GM19395 (cell line): Measurements from ENCODE around the gene SLCO4A1.

Source experiments
- ATAC-seq: cut with Tn5 transposase; IDR thresholded peaks from one replicate; pipeline ENCODE4 v1.9.1; 2021; ENCODE audit warnings: mild to moderate bottlenecking, moderate library complexity; ENCODE audit not compliant: unreplicated experiment

Gene SLCO4A1

DNA sequence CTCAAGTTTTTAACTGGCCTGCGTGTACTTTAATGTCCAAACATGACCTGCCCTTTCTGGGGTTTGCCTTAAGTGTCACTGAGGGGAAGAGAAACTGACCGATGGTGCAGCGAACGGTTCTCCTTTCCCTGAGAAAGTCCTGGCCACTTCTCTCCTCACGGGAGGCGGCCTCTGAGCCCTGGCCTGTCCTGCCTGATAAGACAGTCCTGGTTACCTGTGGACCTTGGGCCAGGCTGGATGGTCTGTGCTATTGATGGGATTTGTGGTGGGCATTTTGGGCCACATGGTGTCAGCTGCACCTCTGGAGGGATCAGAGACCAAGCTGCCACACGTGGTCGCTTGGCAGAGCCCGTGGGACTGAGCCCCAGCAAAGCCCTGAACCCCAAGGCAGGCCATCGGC is 54.7 kb downstream of the SLCO4A1 start:
- no peak for ATAC-seq

DNA sequence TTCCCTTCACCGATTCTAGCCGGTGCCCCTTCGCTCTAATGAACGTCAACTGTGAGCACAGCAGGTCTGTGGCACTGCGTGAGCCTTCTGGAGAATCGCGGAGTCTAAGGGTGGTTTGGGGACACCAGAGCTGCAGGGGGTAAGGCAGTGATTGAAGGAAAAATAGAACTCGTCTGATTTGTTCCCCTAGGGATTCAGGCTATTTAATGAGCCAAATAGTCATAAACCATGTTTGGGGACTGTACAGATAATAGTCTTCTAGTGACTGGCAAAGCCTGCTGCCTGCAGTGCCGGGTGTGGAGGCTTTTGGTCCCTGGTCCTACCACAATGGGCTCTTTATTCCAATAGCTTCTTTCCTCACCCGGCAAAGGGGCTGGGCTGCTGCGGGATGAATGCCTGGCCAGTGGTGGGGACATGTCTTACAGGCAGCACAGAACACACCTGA is 55.2 kb downstream of the SLCO4A1 start:
- ATAC-seq, result no peak

DNA sequence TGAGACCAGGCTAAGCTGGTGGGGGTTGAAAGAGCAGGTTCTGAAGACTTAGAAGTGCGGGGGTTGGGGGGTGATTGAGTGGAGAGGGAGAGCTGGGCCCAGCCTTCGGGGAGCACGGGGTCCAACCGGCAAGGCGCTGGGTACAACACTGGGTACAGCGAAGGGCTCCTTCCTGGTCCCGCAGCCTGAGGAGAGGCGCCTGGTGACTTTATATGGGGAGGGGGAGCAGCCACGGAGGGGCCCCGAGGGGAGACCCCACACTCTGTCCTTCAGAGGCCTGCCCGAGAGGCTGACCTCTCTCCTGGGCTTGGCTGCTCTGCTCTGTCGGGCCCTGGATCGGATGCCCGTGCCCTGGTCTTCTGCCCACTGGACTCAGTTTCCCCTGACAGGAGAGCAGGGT is 55.9 kb downstream of the SLCO4A1 start:
- ATAC-seq, result no peak

- no peak for ATAC-seq
These were observed 57.0 kb downstream of the SLCO4A1 start for GRCh38 chr20:62699296-62699695.

- no peak for ATAC-seq
These were observed 57.4 kb downstream of the SLCO4A1 start for GRCh38 chr20:62699741-62700140.

DNA sequence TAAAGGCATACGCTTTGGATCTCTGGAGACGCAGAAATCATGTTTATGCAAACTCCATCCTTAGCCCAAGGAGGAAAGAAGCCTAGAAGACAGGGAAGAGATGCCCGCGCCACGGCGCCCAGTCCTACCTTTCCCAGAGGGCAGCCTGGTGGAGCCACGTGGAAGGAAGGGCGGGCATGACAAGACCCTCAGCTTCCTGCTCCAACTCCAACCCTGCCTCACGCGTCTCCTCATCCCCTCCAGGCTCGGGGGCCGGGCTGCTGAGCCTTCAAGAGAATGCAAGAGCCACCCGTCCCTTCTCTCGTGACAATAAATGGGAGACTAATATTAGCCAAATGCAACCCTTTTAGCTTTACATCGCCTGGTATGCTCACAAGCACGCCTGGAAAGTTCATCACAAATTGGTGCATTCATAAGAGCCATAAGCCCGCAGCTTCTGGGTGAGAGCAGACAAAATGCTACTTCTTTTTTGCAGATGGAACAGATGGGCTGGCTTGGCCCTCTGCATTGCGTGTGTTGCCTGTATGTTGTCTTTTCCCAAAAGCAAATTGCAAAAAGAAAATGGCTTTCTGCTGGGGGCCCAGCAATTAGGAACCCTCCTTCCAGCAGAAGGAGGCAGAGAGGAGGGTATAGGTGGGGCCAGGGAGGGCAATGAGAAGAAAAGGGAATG is 58.1 kb downstream of the SLCO4A1 start:
- ATAC-seq, result no peak

DNA sequence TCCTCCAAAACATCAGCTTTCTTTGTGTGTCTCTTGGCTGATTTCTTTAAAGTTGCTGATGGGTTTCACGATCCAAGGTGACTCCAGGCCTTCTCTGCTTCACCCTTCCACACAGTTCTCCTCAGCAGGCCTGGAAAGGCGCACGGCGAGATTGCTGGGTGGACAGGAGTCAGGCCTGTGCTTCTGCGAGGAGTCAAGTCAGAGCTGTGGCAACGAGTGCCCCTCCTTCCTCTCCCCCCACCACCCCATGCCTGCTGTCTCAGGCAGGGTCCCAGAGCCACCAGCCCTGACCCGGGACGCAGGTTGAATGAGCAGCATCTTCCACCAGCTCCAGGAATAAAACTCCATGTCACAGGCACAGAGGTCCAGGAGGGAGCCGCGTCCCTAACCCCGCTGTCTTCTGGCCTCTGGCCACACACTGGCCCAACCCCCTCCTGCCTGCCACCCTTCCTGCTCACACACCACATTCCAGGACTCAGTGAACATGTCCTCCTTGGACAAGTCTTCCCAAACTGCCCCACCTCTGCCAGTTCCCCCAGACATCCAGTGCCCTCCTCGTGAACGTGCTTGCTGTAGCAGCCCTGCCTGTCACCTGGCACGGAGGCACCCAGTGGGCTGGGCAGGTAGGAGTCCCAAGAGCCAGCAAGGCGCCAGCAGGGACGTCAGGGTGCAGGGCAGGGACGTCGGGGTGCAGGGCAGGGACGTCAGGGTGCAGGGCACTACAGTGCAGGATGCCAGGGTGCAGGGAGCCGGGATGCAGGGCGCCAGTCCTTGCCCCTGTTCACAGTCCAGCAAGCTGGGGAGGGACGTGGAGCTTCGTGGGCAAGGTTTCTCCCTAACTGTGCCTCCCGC is 59.1 kb downstream of the SLCO4A1 start:
- ATAC-seq, result no peak

GRCh38 chr20:62702013-62702300 is 59.7 kb downstream of the SLCO4A1 start:
- ATAC-seq, result no peak

GRCh38 chr20:62702895-62703852 is 60.9 kb downstream of the SLCO4A1 start:
- no peak for ATAC-seq

- no peak for ATAC-seq
These were observed 61.5 kb downstream of the SLCO4A1 start for GRCh38 chr20:62703853-62704228.

GRCh38 chr20:62704341-62704948 is 62.1 kb downstream of the SLCO4A1 start:
- no peak for ATAC-seq

DNA sequence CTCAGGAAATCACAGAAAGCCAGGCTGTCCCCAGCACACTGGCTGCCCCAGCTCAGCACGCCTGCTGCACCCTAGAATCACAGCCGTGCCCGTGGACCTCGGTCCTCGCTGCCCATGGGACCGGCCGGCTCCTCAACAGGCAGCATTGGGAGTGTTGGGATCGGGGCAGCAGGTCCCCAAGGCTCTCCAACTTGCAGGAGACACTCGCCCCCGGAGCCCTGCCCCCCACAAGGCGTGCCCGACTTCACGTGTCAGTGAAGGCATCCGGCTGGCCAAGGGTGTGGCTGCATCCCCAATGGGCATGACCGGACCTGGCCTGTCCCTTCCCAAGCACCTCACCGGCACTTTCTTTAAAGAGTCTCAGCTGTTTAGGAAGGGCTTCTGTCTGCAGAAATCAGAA is 63.3 kb downstream of the SLCO4A1 start:
- no peak for ATAC-seq

DNA sequence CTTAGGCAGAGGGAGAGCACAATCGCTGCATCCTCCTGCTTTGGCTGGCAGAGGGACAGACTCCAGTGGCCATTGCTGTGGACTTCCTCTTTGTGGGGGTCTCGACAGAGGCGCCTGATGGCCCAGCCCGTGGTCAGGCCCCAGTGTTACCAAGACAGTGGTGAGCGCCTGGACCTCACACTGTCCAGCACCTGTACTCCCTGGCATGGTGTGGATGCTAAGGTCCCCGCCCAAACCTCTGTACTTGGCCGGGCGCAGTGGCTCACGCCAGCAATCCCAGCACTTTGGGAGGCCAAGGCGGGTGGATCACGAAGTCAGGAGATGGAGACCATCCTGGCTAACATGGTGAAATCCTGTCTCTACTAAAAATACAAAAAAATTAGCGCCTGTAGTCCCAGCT is 64.0 kb downstream of the SLCO4A1 start:
- no peak for ATAC-seq

GRCh38 chr20:62706857-62707256 is 64.6 kb downstream of the SLCO4A1 start:
- ATAC-seq, result no peak

DNA sequence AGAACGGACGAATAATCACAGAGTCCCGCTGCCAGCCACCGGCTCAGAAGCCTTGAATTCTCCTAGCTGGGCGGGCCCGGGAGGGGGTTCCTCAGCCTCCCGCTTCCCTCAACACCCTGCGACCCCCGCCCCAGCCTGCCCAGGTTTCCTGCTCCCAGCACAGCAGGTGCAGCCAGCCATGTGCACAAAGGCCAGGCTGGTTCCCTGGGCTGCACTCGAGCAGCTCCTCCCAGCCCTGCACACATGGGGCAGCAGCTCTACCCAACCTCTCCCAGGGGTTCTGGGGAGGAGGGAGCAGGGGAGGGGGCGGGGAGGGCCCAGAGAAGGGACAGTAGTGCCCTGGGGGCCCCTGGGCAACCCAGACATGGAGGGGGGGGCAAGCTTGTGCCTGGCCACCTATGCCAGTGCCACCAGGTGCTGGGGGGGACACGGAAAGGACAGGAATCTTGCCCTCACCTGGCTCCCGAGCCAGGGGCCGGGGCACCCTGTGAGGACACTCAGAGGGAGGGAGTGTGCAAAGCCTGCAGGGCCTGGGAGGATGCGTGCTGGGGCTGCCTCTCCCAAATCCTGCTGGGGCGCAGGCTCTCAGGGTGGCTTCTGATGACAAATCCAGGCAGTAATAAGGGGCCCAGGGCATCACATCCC is 65.1 kb downstream of the SLCO4A1 start:
- no peak for ATAC-seq

DNA sequence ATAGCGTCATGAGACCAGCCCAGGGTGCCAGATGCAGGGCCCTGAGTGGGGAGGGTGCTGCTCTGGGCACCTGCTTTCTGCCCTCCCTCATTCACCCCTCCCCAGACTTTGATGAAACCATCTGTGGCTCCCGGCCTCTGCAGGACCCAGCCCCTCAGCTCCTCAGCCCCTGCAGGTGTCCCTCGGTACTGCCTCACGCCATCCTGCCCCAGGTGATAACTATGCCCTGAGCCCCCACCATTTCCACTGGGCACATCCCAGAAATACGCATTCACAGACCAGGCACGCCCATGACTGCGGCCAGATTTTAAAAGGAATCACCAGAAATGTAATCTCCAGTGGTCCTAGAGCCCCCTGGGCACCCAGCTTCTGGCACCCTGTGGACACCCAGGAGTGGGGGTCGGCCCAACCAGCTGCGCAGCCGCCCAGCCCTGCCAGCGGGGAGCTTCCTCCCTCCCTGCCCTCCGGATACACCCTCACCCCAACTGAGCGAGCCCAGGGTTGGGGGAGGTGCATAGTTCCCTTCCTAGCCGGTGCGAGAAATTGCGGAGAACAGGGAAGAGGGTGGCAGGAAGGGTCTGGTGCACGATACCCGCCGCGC is 65.7 kb downstream of the SLCO4A1 start:
- no peak for ATAC-seq

DNA sequence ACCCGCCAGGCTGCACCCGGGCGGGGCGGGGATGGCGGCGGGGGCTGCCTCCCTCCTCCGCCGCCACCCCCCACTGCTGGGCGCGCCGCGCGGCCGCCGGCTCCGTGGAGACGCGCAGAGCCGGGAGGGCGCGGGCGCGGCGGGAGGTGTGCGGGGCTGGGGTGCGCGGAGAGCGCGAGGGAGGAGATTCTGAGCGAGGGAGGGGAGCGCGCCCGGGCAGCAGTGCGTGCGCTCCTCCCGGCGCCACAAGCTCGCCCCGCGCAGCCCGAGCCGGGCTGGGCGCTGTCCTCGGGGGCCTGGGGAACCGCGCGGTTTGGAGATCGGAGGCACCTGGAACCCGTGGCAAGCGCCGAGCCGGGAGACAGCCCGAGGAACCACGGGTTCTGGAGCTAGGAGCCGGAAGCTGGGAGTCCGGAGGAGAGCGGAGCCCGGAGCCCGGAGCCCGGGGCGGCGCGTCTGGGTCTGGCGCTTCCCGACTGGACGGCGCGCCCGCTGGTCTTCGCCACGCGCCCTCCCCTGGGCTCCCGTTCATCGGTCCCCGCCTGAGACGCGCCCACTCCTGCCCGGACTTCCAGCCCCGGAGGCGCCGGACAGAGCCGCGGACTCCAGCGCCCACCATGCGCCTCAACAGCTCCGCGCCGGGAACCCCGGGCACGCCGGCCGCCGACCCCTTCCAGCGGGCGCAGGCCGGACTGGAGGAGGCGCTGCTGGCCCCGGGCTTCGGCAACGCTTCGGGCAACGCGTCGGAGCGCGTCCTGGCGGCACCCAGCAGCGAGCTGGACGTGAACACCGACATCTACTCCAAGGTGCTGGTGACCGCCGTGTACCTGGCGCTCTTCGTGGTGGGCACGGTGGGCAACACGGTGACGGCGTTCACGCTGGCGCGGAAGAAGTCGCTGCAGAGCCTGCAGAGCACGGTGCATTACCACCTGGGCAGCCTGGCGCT is 66.6 kb downstream of the SLCO4A1 start, which contains the start of gene NTSR1:
TSS of gene NTSR1 (plus strand) at position 246 of the 946 bp plus-strand sequence. CDS start at position 618, 372 bp downstream.
- no peak for ATAC-seq

- no peak for ATAC-seq
These were observed 67.2 kb downstream of the SLCO4A1 start for GRCh38 chr20:62709537-62709905.
